WTC11 (cell line): ENCODE data around the gene PAPPA2. TPM values are rescaled to one million over a fixed set of nuclear protein-coding genes. Genes with fewer than 3 reads are reported as not detected.
A peak's percentile ranks its signal among the peaks of the same experiment; 100 is the strongest.

Source experiments
- ATAC-seq: fragments of 200-7000 bp; cut with Tn5 transposase; 2 replicates; pipeline ENCODE4 v1.10.0; 2021; ENCODE audit warnings: mild to moderate bottlenecking, moderate library complexity
- CTCF ChIA-PET: fragments of 300-600 bp; sonication (Branson Sonifier 250); formaldehyde crosslinking; loops from one replicate; lab custom pipeline; 2021; ENCODE audit warnings: antibody characterized with exemption; lab: Charles Lee
- POLR2A ChIA-PET: fragments of 350-600 bp; sonication (Branson Sonifier 250); formaldehyde crosslinking; loops from one replicate; lab custom pipeline; 2021; ENCODE audit warnings: antibody characterized with exemption; lab: Charles Lee
- DNase-seq: peaks from one replicate; pipeline ENCODE4 v3.0.0; 2021; ENCODE audit warnings: low spot score
- H3K27ac Mint-ChIP-seq: 2 replicates; pipeline ENCODE4 v1.8.0; 2021; ENCODE audit warnings: mixed read lengths
- H3K27me3 Mint-ChIP-seq: 2 replicates; pipeline ENCODE4 v1.8.0; 2021; ENCODE audit warnings: low read depth, mild to moderate bottlenecking, moderate library complexity, mixed read lengths
- H3K36me3 Mint-ChIP-seq: 2 replicates; pipeline ENCODE4 v1.8.0; 2021; ENCODE audit warnings: mixed read lengths
- H3K4me1 Mint-ChIP-seq: 2 replicates; pipeline ENCODE4 v1.8.0; 2022; ENCODE audit warnings: mixed read lengths
- H3K4me3 Mint-ChIP-seq: 2 replicates; pipeline ENCODE4 v1.8.0; 2021; ENCODE audit warnings: mild to moderate bottlenecking, moderate library complexity, mixed read lengths
- H3K9me3 Mint-ChIP-seq: 2 replicates; pipeline ENCODE4 v1.8.0; 2021; ENCODE audit warnings: mixed read lengths
- ATF3 ChIP-seq: sonication (generic); formaldehyde crosslinking; conservative IDR thresholded peaks from 2 replicates; pipeline ENCODE4 v1.8.1; 2022; ENCODE audit warnings: mild to moderate bottlenecking, missing genetic modification reagents
- FOXJ3 ChIP-seq: sonication (generic); formaldehyde crosslinking; IDR thresholded peaks from 2 replicates; pipeline ENCODE4 v1.9.0; 2021; ENCODE audit warnings: missing genetic modification reagents, mild to moderate bottlenecking, borderline replicate concordance
- FOXK1 ChIP-seq: sonication (generic); formaldehyde crosslinking; IDR thresholded peaks from 2 replicates; pipeline ENCODE4 v1.8.0; 2022; ENCODE audit warnings: mild to moderate bottlenecking, moderate library complexity, missing genetic modification reagents
- FOXP1 ChIP-seq: sonication (generic); formaldehyde crosslinking; IDR thresholded peaks from 2 replicates; pipeline ENCODE4 v1.8.0; 2022; ENCODE audit warnings: missing genetic modification reagents, mild to moderate bottlenecking, moderate library complexity, borderline replicate concordance
- GRHL2 ChIP-seq: fragments of 250-450 bp; sonication (Bioruptor Pico); IDR thresholded peaks from 2 replicates; pipeline ENCODE4 v1.8.0; 2022; ENCODE audit warnings: mild to moderate bottlenecking, moderate library complexity; ENCODE audit not compliant: insufficient replicate concordance, severe bottlenecking
- JAZF1 ChIP-seq: fragments of 250-450 bp; sonication (Bioruptor Pico); IDR thresholded peaks from 2 replicates; pipeline ENCODE4 v1.9.0; 2021; ENCODE audit warnings: moderate library complexity, mild to moderate bottlenecking, inconsistent platforms
- MAX ChIP-seq: sonication (generic); formaldehyde crosslinking; IDR thresholded peaks from 2 replicates; pipeline ENCODE4 v1.8.0; 2022; ENCODE audit warnings: mild to moderate bottlenecking, missing genetic modification reagents
- MLX ChIP-seq: sonication (generic); formaldehyde crosslinking; IDR thresholded peaks from 2 replicates; pipeline ENCODE4 v1.8.1; 2023; ENCODE audit warnings: mild to moderate bottlenecking, missing genetic modification reagents, moderate library complexity
- NFE2L1 ChIP-seq: sonication (generic); formaldehyde crosslinking; IDR thresholded peaks from 2 replicates; pipeline ENCODE4 v1.8.1; 2023; ENCODE audit warnings: missing genetic modification reagents
- NFYB ChIP-seq: sonication (generic); formaldehyde crosslinking; conservative IDR thresholded peaks from 2 replicates; pipeline ENCODE4 v1.8.0; 2022; ENCODE audit warnings: low read depth, missing genetic modification reagents
- OVOL2 ChIP-seq: fragments of 250-450 bp; sonication (Bioruptor Pico); IDR thresholded peaks from 2 replicates; pipeline ENCODE4 v1.9.0; 2021; ENCODE audit warnings: mild to moderate bottlenecking, borderline replicate concordance
- RORB ChIP-seq: fragments of 250-450 bp; sonication (Bioruptor Pico); IDR thresholded peaks from 2 replicates; pipeline ENCODE4 v1.9.0; 2021; ENCODE audit warnings: mild to moderate bottlenecking
- TEAD1 ChIP-seq: sonication (generic); formaldehyde crosslinking; IDR thresholded peaks from 2 replicates; pipeline ENCODE4 v1.8.0; 2022; ENCODE audit warnings: mild to moderate bottlenecking, missing genetic modification reagents
- ZBTB43 ChIP-seq: sonication (generic); formaldehyde crosslinking; IDR thresholded peaks from 2 replicates; pipeline ENCODE4 v1.8.1; 2023; ENCODE audit warnings: mild to moderate bottlenecking, missing genetic modification reagents
- ZNF138 ChIP-seq: sonication (generic); formaldehyde crosslinking; conservative IDR thresholded peaks from 2 replicates; pipeline ENCODE4 v1.8.1; 2022; ENCODE audit warnings: mild to moderate bottlenecking, moderate library complexity, missing genetic modification reagents
- ZNF281 ChIP-seq: sonication (generic); formaldehyde crosslinking; IDR thresholded peaks from 2 replicates; pipeline ENCODE4 v1.8.0; 2023; ENCODE audit warnings: mild to moderate bottlenecking, missing genetic modification reagents
- ZNF425 ChIP-seq: fragments of 250-450 bp; sonication (Bioruptor Pico); conservative IDR thresholded peaks from 2 replicates; pipeline ENCODE4 v1.9.0; 2021; ENCODE audit warnings: mild to moderate bottlenecking
- ZNF671 ChIP-seq: fragments of 250-450 bp; sonication (Bioruptor Pico); IDR thresholded peaks from 2 replicates; pipeline ENCODE4 v1.8.0; 2021; ENCODE audit warnings: mild to moderate bottlenecking
- total RNA-seq: library from RNA; stranded (reverse); gene quantifications from 3 replicates; pipeline ENCODE4 v1.2.3, GENCODE V29; 2021

Gene PAPPA2
- total RNA-seq, 1 experiment from 2014 or later: 0.74 TPM

GRCh38 chr1:176471338-176472121 is 8.6 kb downstream of the PAPPA2 start:
- no peaks in the 10 kb centered on the region for H3K36me3 Mint-ChIP-seq

GRCh38 chr1:176479971-176480370 is 17.0 kb downstream of the PAPPA2 start:
- Mint-ChIP-seq H3K4me1 (peaks cover 8% of the 10 kb centered on the region), H3K9me3 (no peaks in the 10 kb centered on the region), H3K27me3 (no peaks in the 10 kb centered on the region), H3K4me3 (no peak overlapping the region), H3K36me3 (no peaks in the 10 kb centered on the region), H3K27ac (no peak overlapping the region)
- CTCF ChIA-PET: interaction anchor here (0.6 to 0.8 kb wide), 4 partner anchors 10 to 105 kb away, joined by 3 read pairs; no protein-coding TSS in a partner anchor
- DNase-seq (peak; percentile 52), ATAC-seq (peak; percentile 93)
- POLR2A ChIA-PET: no interaction called here
- TF ChIP-seq RORB: no peak
- 0 out of 2 replicates have a peak, but pooled peaks have one; percentile 31 for TF ChIP-seq ZNF281

More at GRCh38 chr1:176471338-176472121, 8.6 kb downstream of the PAPPA2 start:
- Mint-ChIP-seq H3K27ac (no peak overlapping the region), H3K9me3 (no peaks in the 10 kb centered on the region), H3K4me1 (no peaks in the 10 kb centered on the region), H3K27me3 (no peaks in the 10 kb centered on the region), H3K4me3 (no peak overlapping the region)
- ChIA-PET CTCF (interaction anchor here (1.4 to 1.7 kb wide), 2 partner anchors 24 to 96 kb away, joined by 4 to 5 read pairs; no protein-coding TSS in a partner anchor), POLR2A (no interaction called here)
- ATAC-seq (no peak), DNase-seq (no peak)
- TF ChIP-seq FOXK1 (CRISPR knock-in tag) (no peak), ZBTB43 (CRISPR knock-in tag) (no peak), ZNF138 (CRISPR knock-in tag) (no peak), GRHL2 (CRISPR knock-in tag) (no peak), TEAD1 (no peak), OVOL2 (CRISPR knock-in tag) (no peak), ZNF671 (CRISPR knock-in tag) (no peak), JAZF1 (CRISPR knock-in tag) (no peak), FOXJ3 (CRISPR knock-in tag) (no peak), ZNF425 (no peak), MLX (CRISPR knock-in tag) (no peak), NFE2L1 (CRISPR knock-in tag) (no peak), MAX (CRISPR knock-in tag) (no peak), FOXP1 (CRISPR knock-in tag) (no peak), NFYB (CRISPR knock-in tag) (no peak), ATF3 (CRISPR knock-in tag) (no peak)
